OCI-LY7 (cell line): ENCODE measurements around the gene SLC8A1. TPM values are rescaled to one million over a fixed set of nuclear protein-coding genes. Genes with fewer than 3 reads are reported as not detected.

ENCODE experiments used
- BruUV-seq: library from RNA; stranded (reverse); fragments of 400-500 nt; replicated peaks from 2 replicates; lab custom pipeline; 2021; lab: Mats Ljungman, UMichigan
- CTCF ChIA-PET: fragments of 300-600 bp; sonication (Branson Sonifier 250); formaldehyde crosslinking; loops from one replicate; lab custom pipeline; 2022; ENCODE audit warnings: antibody characterized with exemption; ENCODE audit not compliant: unreplicated experiment; lab: Charles Lee
- POLR2A ChIA-PET: fragments of 300-600 bp; sonication (Branson Sonifier 250); formaldehyde crosslinking; loops from one replicate; lab custom pipeline; 2022; ENCODE audit warnings: antibody characterized with exemption; lab: Charles Lee
- DNase-seq: peaks from one replicate; pipeline ENCODE4 v3.0.0-alpha.2; 2015; ENCODE audit warnings: low spot score
- H2AFZ ChIP-seq: fragments of 200-600 bp; sonication (generic), shearing (Covaris generic); 2 replicates; pipeline ENCODE4 v1.6.1; 2014; ENCODE audit warnings: mild to moderate bottlenecking, antibody characterized with exemption, low read length, moderate library complexity
- H3K27ac ChIP-seq: fragments of 200-600 bp; sonication (generic); 2 replicates; pipeline ENCODE4 v1.5.1; 2014; ENCODE audit warnings: mixed run types, low read depth, mild to moderate bottlenecking, moderate library complexity, low read length, inconsistent platforms; ENCODE audit not compliant: poor library complexity, severe bottlenecking
- H3K36me3 ChIP-seq: fragments of 200-600 bp; sonication (generic); 2 replicates; pipeline ENCODE4 v1.6.1; 2014; ENCODE audit warnings: mild to moderate bottlenecking, antibody characterized with exemption, low read length, moderate library complexity, mixed read lengths; ENCODE audit not compliant: insufficient read depth
- H3K4me1 ChIP-seq: fragments of 200-600 bp; sonication (generic); 2 replicates; pipeline ENCODE4 v1.5.1; 2014; ENCODE audit warnings: mild to moderate bottlenecking, low read length; ENCODE audit not compliant: insufficient read depth, poor library complexity, severe bottlenecking
- H3K4me2 ChIP-seq: fragments of 200-600 bp; sonication (generic); 2 replicates; pipeline ENCODE4 v1.6.1; 2014; ENCODE audit warnings: mild to moderate bottlenecking, low read length
- H3K4me3 ChIP-seq: fragments of 200-600 bp; sonication (generic); 2 replicates; pipeline ENCODE4 v1.5.1; 2014; ENCODE audit warnings: mild to moderate bottlenecking, low read depth, low read length; ENCODE audit not compliant: poor library complexity, severe bottlenecking
- H3K79me2 ChIP-seq: fragments of 200-600 bp; sonication (generic); 2 replicates; pipeline ENCODE4 v1.6.1; 2016; ENCODE audit warnings: low read depth, mild to moderate bottlenecking, low read length, moderate library complexity, mixed read lengths; ENCODE audit not compliant: insufficient read depth
- H3K9me2 ChIP-seq: fragments of 200-600 bp; sonication (generic); 2 replicates; pipeline ENCODE4 v1.6.1; 2016; ENCODE audit warnings: mild to moderate bottlenecking, low read length, mixed read lengths; ENCODE audit not compliant: insufficient read depth
- H3K9me3 ChIP-seq: fragments of 200-600 bp; sonication (generic); 2 replicates; pipeline ENCODE4 v1.6.1; 2014; ENCODE audit warnings: mild to moderate bottlenecking, mixed run types, low read length, mixed read lengths
- H4K20me1 ChIP-seq: fragments of 200-600 bp; sonication (generic); 2 replicates; pipeline ENCODE4 v1.6.1; 2014; ENCODE audit warnings: mild to moderate bottlenecking, antibody characterized with exemption, low read length, moderate library complexity, mixed read lengths; ENCODE audit not compliant: insufficient read depth
- CTCF ChIP-seq: fragments of 200-600 bp; sonication (generic); conservative IDR thresholded peaks from 2 replicates; pipeline ENCODE4 v1.5.1; 2014; ENCODE audit warnings: mild to moderate bottlenecking, antibody characterized with exemption, low read length, moderate library complexity, mixed read lengths
- EZH2phosphoT487 ChIP-seq: fragments of 200-600 bp; sonication (generic); IDR thresholded peaks from 2 replicates; pipeline ENCODE4 v1.6.1; 2018; ENCODE audit warnings: low read depth, borderline replicate concordance, mild to moderate bottlenecking, mixed run types, antibody characterized with exemption, low read length, moderate library complexity, mixed read lengths
- intact Hi-C: fragments of 100-400 bp; cut with micrococcal nuclease; formaldehyde crosslinking; loops from one replicate; pipeline ENCODE4 v1.10.0; 2022; ENCODE audit not compliant: unreplicated experiment
- total RNA-seq, 2 experiments: library from RNA; depleted of rRNA in 1 of 2; stranded (reverse); fragments of >200 nt in 1 of 2; shearing (Covaris generic) in 1 of 2; gene quantifications; 2 replicates each; pipeline ENCODE4 v1.2.3, GENCODE V29; 2014 to 2022

Gene SLC8A1
- total RNA-seq, 2 experiments from 2014 or later, result 3.6 to 7.3 TPM

- Histone ChIP-seq H2AFZ (no peak overlapping the region), H3K4me1 (no peaks in the 10 kb centered on the region), H3K4me2 (no peak overlapping the region), H3K9me3 (no peaks in the 10 kb centered on the region), H3K9me2 (no peaks in the 10 kb centered on the region), H3K4me3 (no peak overlapping the region), H3K36me3 (no peaks in the 10 kb centered on the region), H3K79me2 (no peaks in the 10 kb centered on the region), H3K27ac (no peak overlapping the region), H4K20me1 (no peaks in the 10 kb centered on the region)
- no TSS peak for BruUV-seq
- TF ChIP-seq EZH2phosphoT487 (no peak), CTCF (no peak)
- ChIA-PET CTCF (no interaction called here), POLR2A (interaction anchor here (1.5 kb wide), 1 partner anchor 12 kb away, joined by 7 read pairs; no protein-coding TSS in a partner anchor)
- DNase-seq, result no peak
- intact Hi-C loops, result no loop called here
Measured at GRCh38 chr2:40147360-40147759, 304.5 kb downstream of the SLC8A1 start.

GRCh38 chr2:40144022-40144421 is 307.9 kb downstream of the SLC8A1 start:
- H3K4me2 ChIP-seq, result no peak overlapping the region
- TF ChIP-seq CTCF (no peak), EZH2phosphoT487 (no peak)
- no peaks in the 10 kb centered on the region for H3K4me1 ChIP-seq
- intact Hi-C loops, result no loop called here
- H2AFZ ChIP-seq, result no peak overlapping the region
- H3K4me3 ChIP-seq, result no peak overlapping the region
- no peaks in the 10 kb centered on the region for H3K9me2 ChIP-seq
- no peak for DNase-seq
- H3K27ac ChIP-seq, result no peak overlapping the region
- H4K20me1 ChIP-seq, result no peaks in the 10 kb centered on the region
- no TSS peak for BruUV-seq
- H3K36me3 ChIP-seq, result no peaks in the 10 kb centered on the region
- POLR2A ChIA-PET, result interaction anchor here (0.9 to 2.0 kb wide), 3 partner anchors 8 to 10 kb away, joined by 3 to 5 read pairs (median 3); no protein-coding TSS in a partner anchor
- H3K9me3 ChIP-seq, result no peaks in the 10 kb centered on the region
- no peaks in the 10 kb centered on the region for H3K79me2 ChIP-seq
- CTCF ChIA-PET, result no interaction called here

GRCh38 chr2:40138314-40138713 is 313.6 kb downstream of the SLC8A1 start:
- H3K79me2 ChIP-seq, result no peaks in the 10 kb centered on the region
- H3K27ac ChIP-seq, result no peak overlapping the region
- POLR2A ChIA-PET, result interaction anchor here (1.0 kb wide), 1 partner anchor 396 kb away, joined by 3 read pairs; no protein-coding TSS in a partner anchor
- no peaks in the 10 kb centered on the region for H3K4me1 ChIP-seq
- no peaks in the 10 kb centered on the region for H4K20me1 ChIP-seq
- intact Hi-C loops, result no loop called here
- no peak overlapping the region for H3K4me3 ChIP-seq
- H3K9me2 ChIP-seq, result no peaks in the 10 kb centered on the region
- no peaks in the 10 kb centered on the region for H3K9me3 ChIP-seq
- DNase-seq, result no peak
- no peak overlapping the region for H2AFZ ChIP-seq
- CTCF ChIA-PET, result no interaction called here
- BruUV-seq, result no TSS peak
- H3K36me3 ChIP-seq, result no peaks in the 10 kb centered on the region
- no peak overlapping the region for H3K4me2 ChIP-seq
- TF ChIP-seq CTCF (no peak), EZH2phosphoT487 (no peak)
